HG03025 (cell line): ENCODE measurements around the gene RAD50.
"Not testable (repeated sequence)": the region's sequence is repeated elsewhere in the genome, so short reads cannot be mapped to it uniquely, and the experiment has no call there.

Source experiments
- ATAC-seq: cut with Tn5 transposase; IDR thresholded peaks from one replicate; pipeline ENCODE4 v1.9.1; 2021; ENCODE audit warnings: mild to moderate bottlenecking, moderate library complexity; ENCODE audit not compliant: unreplicated experiment, low FRiP score

The RAD50 gene

DNA sequence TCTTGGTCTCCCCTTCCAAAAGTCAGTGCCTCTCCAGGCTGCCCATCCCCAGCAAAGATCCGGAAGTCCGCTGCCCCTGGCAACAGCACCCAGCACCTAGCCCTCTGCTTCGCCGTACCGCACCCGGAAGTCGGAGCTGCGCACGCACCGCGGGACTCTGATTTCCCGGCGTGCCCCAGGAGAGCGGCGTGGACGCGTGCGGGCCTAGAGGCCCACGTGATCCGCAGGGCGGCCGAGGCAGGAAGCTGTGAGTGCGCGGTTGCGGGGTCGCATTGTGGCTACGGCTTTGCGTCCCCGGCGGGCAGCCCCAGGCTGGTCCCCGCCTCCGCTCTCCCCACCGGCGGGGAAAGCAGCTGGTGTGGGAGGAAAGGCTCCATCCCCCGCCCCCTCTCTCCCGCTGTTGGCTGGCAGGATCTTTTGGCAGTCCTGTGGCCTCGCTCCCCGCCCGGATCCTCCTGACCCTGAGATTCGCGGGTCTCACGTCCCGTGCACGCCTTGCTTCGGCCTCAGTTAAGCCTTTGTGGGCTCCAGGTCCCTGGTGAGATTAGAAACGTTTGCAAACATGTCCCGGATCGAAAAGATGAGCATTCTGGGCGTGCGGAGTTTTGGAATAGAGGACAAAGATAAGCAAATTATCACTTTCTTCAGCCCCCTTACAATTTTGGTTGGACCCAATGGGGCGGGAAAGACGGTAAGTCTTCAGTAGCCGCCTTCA is at the start of gene RAD50:
Gene RAD50 (plus strand): TSS at position 215 of the 715 bp plus-strand sequence. CDS start 348 bp downstream, at position 563.
- ATAC-seq = peak; percentile 99

GRCh38 chr5:132510076-132510475 is 46.7 kb upstream of the RAD50 start:
- no peak for ATAC-seq

- not testable (repeated sequence) for ATAC-seq
Measured at GRCh38 chr5:132513618-132514336, 43.0 kb upstream of the RAD50 start.

GRCh38 chr5:132522067-132522466 is 34.7 kb upstream of the RAD50 start:
- ATAC-seq = not testable (repeated sequence)

DNA sequence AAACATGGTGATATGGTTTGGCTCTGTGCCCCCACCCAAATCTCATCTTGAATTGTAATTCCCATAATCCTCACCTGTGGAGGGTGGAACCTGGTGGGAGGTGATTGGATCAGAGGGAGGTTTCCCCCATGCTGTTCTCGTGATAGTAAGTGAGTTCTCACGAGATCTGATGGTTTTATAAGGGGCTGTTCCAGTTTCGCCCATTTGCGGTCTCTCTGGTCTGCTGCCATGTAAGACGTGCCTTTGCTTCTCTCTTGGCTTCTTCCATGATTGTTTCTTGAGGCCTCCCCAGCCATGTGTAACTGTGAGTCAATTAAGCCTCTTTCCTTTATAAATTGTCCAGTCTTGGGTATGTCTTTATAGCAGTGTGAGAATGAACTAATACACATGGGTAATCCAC is 31.9 kb upstream of the RAD50 start:
- not testable (repeated sequence) for ATAC-seq

- peak; percentile 73 for ATAC-seq
Measured at GRCh38 chr5:132525299-132525724, 31.5 kb upstream of the RAD50 start.

DNA sequence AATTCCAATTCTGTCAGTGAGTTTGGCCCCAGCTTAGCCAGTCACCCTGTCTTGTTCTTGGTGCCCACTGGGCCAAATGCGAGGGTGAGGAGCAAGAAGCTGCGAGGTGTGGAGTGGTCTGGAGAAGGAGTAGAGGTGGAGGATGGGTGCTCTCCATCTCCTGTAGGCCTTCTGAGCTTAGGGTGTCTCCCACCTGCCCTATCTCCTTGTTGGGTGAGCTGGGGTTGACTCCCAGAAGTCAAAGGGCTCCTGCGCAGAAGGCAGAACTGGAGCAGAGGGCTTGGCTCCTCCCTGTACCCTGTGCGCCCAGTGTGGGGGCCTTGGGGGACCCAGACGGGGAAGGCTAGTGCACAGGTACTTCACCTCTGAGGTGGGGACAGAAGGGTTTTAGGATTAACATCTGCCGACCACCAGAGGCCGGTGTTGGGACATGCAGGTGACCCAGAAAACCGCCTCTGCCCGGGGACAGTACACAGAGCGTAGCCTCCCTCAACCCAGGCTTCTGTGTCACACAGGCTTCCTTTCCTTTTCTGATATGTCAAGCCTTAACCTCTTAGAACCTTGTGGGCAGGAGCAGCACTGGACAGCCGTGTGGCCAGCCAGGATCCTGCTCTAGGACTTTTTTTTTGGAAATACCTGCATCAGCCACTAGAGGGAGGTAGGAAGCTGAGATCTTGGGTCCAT is 30.3 kb upstream of the RAD50 start:
- no peak for ATAC-seq

DNA sequence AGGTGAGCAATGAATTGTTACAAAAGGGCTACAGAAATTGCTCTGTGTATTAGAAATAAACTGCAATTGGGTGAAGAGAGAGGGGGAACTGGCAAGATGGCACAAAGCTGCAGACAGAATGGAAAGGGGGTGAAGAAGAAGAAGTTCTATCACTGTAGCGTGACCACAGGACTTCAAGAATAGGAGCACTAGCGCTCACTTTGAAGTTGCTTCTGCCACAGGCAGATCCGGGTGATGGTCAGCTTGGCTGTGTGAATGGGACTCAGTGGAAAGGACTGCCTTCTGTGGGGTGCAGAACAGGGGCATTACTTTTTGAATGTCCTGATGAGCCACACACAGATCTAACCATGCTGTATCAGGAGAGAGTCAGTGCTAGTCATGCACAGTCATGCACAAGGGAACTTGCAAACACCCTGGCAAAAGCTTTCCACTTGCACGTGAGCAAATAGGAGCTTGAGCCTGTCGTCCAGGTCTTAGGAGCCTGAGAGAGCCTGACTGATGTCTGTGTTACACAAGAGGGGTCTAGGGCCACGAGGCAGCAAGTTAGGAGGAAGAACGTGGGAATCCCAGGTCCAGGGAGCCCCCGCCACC is 29.7 kb upstream of the RAD50 start:
- no peak for ATAC-seq

GRCh38 chr5:132528021-132528420 is 28.8 kb upstream of the RAD50 start:
- no peak for ATAC-seq

DNA sequence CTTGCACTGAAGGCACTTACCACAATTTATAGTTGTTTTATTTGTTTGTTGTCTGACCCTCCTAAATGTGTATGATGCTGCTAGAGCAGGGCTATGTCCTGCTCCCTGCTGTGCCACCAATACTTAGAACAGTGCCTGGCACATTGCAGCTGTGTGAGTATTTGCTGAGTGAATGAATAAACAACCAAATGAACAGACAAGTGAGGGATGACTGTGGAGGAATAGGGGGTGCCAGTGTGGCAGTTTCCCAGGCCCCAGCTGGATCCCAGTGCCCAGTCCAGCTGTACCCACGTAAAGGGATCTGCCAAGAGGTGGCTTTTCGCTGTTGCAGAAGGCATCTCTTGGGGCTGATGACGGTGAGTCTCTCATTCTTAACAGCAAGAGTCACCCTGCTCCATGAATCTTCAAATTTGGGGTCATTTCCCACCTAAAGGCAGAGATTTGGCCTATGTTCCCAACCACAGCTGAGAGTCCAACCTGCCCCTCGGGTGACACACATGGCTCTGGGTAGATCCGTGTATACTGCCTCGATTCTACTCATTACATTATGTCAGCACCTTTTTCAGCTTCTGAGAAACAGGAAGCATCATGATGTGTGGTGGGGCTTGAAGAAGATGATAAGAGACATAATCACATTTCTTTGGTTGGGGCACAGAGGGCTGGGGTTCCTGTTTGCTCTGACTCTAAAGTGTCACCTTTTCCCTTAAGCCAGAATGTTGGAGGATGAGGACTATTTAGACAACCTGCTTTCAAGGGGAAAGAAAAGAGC is 27.7 kb upstream of the RAD50 start:
- no peak for ATAC-seq

DNA sequence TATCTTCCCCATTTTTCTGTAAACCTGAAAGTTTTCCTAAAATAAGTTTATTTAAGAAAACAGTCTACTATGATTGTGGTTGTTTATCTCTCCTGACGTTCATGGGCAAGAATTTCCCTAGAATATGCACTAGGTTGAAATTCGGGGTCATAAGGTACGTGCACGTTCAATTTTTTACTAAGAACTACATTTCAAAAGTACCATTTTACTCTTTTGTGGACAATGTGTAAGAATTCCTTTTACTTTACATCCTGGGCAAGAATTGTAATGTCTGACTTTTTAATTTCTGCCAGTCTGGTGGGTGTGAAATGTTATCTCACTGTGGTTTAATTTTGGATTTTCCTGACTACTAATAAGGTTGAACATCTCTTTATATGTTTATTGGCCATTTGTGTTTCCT is 25.8 kb upstream of the RAD50 start:
- ATAC-seq = no peak

DNA sequence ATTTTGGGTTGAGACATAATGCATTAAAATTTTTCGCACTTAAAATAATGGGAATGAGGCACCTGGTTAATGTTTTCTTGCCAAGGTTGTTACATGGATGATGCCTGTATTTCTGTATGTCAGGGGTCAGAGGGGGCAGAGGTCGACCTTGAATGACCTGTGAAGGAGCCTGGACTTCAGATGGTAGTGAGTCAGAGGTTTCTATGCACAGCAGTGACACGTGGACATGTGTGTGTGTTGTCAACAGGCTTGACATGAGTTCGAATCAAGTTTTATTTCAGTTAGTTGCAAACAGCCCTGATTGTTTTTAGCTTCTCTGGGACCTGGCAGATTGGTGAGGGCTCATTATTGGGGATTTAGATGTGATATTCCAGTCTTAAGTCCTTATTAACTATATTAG is 17.1 kb upstream of the RAD50 start:
- no peak for ATAC-seq

DNA sequence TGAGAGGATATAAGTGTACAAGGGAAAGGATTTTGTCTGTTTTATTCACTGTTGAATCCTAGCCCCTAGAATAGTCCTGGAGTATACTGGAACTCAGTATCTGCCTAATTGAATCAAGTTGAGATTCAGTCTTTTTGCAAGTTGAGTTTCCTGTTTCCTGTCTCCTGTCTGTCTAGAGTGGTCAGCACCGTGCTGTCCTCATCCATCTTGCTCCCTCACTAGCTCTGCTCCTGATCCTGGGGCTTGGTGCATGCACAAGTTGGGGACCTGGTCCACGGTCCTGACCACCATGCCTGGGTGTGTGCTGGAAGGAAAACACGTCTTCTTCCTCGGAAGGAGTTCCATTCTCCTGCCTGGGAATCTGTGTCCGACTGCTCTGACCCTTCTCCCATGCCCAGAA is 16.6 kb upstream of the RAD50 start:
- no peak for ATAC-seq

DNA sequence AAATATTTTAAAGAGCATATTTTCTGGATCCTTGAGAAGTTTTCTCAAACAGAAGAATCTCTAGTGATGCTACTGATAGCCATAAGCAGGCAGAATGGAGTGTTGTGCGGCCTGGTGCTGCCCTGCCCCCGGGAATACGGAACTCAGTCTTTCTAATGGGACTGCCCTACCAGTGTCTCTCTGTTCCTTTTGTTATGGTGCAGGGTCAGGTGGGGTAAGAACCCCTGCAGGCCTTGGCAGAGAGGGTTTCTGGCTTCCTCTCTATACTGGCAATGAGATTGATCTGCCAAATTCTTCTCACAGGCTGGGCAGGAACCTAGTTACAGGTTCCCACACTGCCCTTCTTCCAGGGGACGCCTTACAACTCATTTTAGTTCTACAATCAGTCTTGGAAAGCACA is 16.0 kb upstream of the RAD50 start:
- ATAC-seq = no peak

- no peak for ATAC-seq
Measured at GRCh38 chr5:132543472-132544201, 13.1 kb upstream of the RAD50 start, which contains the start of gene IL5. TSS of gene IL5 (minus strand) at chr5:132543522. CDS start at chr5:132543478, 44 bp downstream.

- ATAC-seq = no peak
Measured at GRCh38 chr5:132546108-132546507, 10.7 kb upstream of the RAD50 start.

DNA sequence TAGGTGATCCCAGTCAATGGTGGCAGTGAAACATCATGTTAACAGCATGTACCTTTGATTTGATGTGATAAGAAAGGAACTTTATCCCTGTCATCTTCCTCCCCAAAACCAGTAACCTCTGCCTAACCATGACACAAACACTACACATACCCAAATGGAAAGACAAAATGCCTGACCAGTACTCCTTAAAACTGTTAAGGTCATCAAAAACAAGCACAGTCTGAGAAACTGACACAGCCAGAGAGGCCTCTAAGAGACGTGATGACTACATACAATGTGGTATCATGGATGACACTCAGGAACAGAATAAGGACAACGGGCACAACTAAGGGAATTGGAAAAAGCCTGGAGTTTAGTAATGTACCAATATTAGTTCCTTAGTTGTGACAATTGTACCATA is 9.5 kb upstream of the RAD50 start:
- no peak for ATAC-seq

DNA sequence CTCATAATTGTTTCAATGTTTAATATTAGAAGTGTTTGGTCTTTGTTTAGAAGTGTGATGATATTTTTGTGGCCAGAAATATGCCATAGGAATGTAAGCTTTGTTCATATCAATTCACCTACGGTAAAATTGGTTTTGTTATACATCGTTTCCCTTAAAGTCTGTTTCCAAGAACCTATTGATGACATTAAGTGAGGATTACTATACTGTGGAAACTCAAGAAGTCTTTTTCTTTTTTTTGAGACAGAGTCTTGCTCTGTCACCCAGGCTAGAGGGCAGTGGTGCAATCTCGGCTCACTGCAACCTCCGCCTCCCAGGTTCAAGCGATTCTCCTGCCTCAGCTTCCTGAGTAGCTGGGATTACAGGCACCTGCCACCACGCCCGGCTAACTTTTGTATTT is 7.9 kb upstream of the RAD50 start:
- not testable (repeated sequence) for ATAC-seq

DNA sequence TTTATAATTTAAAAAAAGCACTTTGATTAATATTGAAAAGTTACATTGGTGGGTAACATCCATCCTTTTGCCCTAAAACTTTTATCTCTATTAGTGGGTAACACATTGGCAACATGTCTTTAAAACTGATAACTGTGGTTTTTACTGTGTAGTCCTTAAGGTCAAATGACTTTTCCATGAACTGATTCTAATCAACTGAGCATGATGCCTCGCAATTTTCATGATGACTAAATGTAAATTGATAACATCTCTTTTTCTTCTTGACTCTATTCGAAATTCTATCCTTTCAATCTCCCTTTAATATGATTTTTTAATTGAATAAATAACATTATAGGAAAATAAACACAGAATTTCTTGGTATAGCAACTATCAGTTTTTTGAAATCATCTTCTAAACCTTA is 7.2 kb upstream of the RAD50 start:
- ATAC-seq = no peak
